ENCODE data around the gene TBX2. TPM values are rescaled to one million over a fixed set of nuclear protein-coding genes. Genes with fewer than 3 reads are reported as not detected.
A peak's percentile ranks its signal among the peaks of the same experiment; 100 is the strongest.

Gene TBX2
- total and polyA plus RNA-seq, 2 of the 13 experiments (the other 11 are each of a cell fraction or from before 2014, with no cell fraction given), result 2.8 to 15.3 TPM

DNA sequence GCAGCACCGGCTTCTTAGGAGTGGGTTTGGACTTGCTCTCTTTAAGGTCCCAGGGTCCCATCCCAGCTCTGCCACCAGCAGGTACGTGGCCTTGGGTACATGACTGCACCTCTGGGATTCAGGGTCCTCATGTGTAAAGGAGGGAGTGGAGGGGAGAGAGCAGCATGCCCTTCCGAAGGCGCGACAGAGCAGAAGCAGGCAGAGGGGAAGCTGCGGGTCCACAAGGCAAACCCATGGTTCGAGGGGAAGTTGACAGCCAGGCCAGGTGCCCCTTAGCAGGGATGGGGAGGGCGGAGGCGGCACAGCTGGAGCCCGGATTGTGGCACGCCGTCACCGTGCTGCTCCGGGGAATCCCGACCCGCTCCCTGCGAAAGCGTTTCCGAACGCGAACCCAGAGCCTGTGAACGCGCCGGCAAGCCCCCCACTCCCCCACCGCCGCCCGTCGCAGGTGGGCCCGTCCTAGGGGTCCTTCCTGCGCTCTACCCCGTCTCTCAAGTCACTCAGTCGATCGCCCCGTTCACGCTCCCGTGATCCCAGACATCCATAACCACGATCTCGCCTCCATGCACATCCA is 4.1 kb upstream of the TBX2 start (continued):
- no peak for TF ChIP-seq ZNF574 (CRISPR knock-in tag; IDR thresholded peaks at IDR 0.05)
- no peak for TF ChIP-seq IKZF1 (IDR thresholded peaks at IDR 0.05)
- no peak for TF ChIP-seq ZNF335 (CRISPR knock-in tag; IDR thresholded peaks at IDR 0.05)
- TF ChIP-seq AGO2 (optimal IDR thresholded peaks at IDR 0.05; ENCODE audit: low read depth, low read length), result peak; percentile 49
- no peak for TF ChIP-seq JARID2 (CRISPR knock-in tag; IDR thresholded peaks at IDR 0.05; ENCODE audit: insufficient replicate concordance)
- TF ChIP-seq ZNF790 (CRISPR knock-in tag; IDR thresholded peaks at IDR 0.05; ENCODE audit: borderline replicate concordance), result no peak
- TF ChIP-seq AHR (CRISPR knock-in tag; IDR thresholded peaks at IDR 0.05), result no peak
- TF ChIP-seq ARNTL (CRISPR knock-in tag; IDR thresholded peaks at IDR 0.05), result no peak
- no peak for TF ChIP-seq PITX1 (CRISPR knock-in tag; IDR thresholded peaks at IDR 0.05)
- TF ChIP-seq ZNF34 (CRISPR knock-in tag; IDR thresholded peaks at IDR 0.05; ENCODE audit: borderline replicate concordance), result 0 out of 2 replicates have a peak, but pooled peaks have one; percentile 14
- TF ChIP-seq ZFP36L1 (CRISPR knock-in tag; IDR thresholded peaks at IDR 0.05), result no peak
- TF ChIP-seq, protein P1, sequence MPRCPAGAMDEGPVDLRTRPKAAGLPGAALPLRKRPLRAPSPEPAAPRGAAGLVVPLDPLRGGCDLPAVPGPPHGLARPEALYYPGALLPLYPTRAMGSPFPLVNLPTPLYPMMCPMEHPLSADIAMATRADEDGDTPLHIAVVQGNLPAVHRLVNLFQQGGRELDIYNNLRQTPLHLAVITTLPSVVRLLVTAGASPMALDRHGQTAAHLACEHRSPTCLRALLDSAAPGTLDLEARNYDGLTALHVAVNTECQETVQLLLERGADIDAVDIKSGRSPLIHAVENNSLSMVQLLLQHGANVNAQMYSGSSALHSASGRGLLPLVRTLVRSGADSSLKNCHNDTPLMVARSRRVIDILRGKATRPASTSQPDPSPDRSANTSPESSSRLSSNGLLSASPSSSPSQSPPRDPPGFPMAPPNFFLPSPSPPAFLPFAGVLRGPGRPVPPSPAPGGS (CRISPR knock-in tag; IDR thresholded peaks at IDR 0.05), result peak; percentile 34; the same call in 1 of the 2 replicates
- TF ChIP-seq ZNF264 (CRISPR knock-in tag; IDR thresholded peaks at IDR 0.05), result no peak
